HepG2 (cell line): ENCODE results near the gene ASXL1. TPM values are rescaled to one million over a fixed set of nuclear protein-coding genes. Genes with fewer than 3 reads are reported as not detected.

ENCODE experiments used
- AKNA ChIP-seq: sonication (generic); formaldehyde crosslinking; IDR thresholded peaks from 2 replicates; pipeline ENCODE4 v1.4.0; 2020; ENCODE audit warnings: missing genetic modification reagents, borderline replicate concordance
- EED ChIP-seq: sonication (generic); formaldehyde crosslinking; IDR thresholded peaks from 2 replicates; pipeline ENCODE4 v1.5.0; 2020; ENCODE audit warnings: mild to moderate bottlenecking, missing genetic modification reagents
- HINFP ChIP-seq: sonication (generic); formaldehyde crosslinking; IDR thresholded peaks from 2 replicates; pipeline ENCODE4 v1.4.0; 2020; ENCODE audit warnings: low read depth, mild to moderate bottlenecking, missing genetic modification reagents
- JUN ChIP-seq: sonication (generic); formaldehyde crosslinking; IDR thresholded peaks from 2 replicates; pipeline ENCODE4 v1.4.0; 2020; ENCODE audit warnings: mild to moderate bottlenecking, missing genetic modification reagents
- KDM5A ChIP-seq: fragments of 200-600 bp; sonication (generic); IDR thresholded peaks from 2 replicates; pipeline ENCODE4 v1.7.0; 2018; ENCODE audit warnings: antibody characterized with exemption, mild to moderate bottlenecking, low read length, borderline replicate concordance
- NFE2L2 ChIP-seq: fragments of 150-350 bp; IDR thresholded peaks from 2 replicates; pipeline ENCODE4 v1.6.1; 2014; ENCODE audit warnings: low read length
- PHF21A ChIP-seq: sonication (generic); formaldehyde crosslinking; IDR thresholded peaks from 2 replicates; pipeline ENCODE4 v1.5.0; 2020; ENCODE audit warnings: mild to moderate bottlenecking, missing genetic modification reagents
- SP140L ChIP-seq: sonication (generic); formaldehyde crosslinking; IDR thresholded peaks from 2 replicates; pipeline ENCODE4 v1.4.0; 2020; ENCODE audit warnings: missing genetic modification reagents, borderline replicate concordance
- ZNF230 ChIP-seq: sonication (generic); formaldehyde crosslinking; IDR thresholded peaks from 2 replicates; pipeline ENCODE4 v1.4.0; 2020; ENCODE audit warnings: mild to moderate bottlenecking, missing genetic modification reagents
- ZNF816 ChIP-seq: sonication (generic); formaldehyde crosslinking; IDR thresholded peaks from 2 replicates; pipeline ENCODE4 v1.8.0; 2022; ENCODE audit warnings: missing genetic modification reagents, mild to moderate bottlenecking, borderline replicate concordance
- polyA plus RNA-seq, 8 experiments: library from polyadenylated mRNA; depleted of rRNA in 3 of 8; stranded (reverse) in 7 of 8; unstranded in 1 of 8; fragments of >200 nt; fragmentation: Illumina TruSeq in 4 of 8; extraction: Trizol in 4 of 8; gene quantifications; 2 replicates each; pipeline versions ENCODE4 v1.2.1 to v1.2.3, GENCODE V29; 2011 to 2016; ENCODE audit warnings: low read depth in 4 of 8, missing spikeins in 1 of 8, mixed read lengths in 1 of 8; ENCODE audit not compliant: insufficient read depth in 1 of 8
- total RNA-seq, 5 experiments: library from RNA; depleted of rRNA; stranded (reverse); fragments of >200 nt; fragmentation: Illumina TruSeq; extraction: Trizol; gene quantifications; 2 replicates each; pipeline ENCODE4 v1.2.3, GENCODE V29; 2016; ENCODE audit warnings: low read depth in 1 of 5
- TF ChIP-seq, protein P1 (sequence below): sonication (generic); formaldehyde crosslinking; IDR thresholded peaks from 2 replicates; pipeline ENCODE4 v1.8.0; 2022; ENCODE audit warnings: missing genetic modification reagents, mild to moderate bottlenecking, moderate library complexity, borderline replicate concordance
- TF ChIP-seq, protein P2 (sequence below): sonication (generic); formaldehyde crosslinking; IDR thresholded peaks from 2 replicates; pipeline ENCODE4 v1.5.0; 2020; ENCODE audit warnings: missing genetic modification reagents
- TF ChIP-seq, protein P3 (sequence below), 2 experiments: fragments of 450-650 bp in 1 of 2; sonication (generic) in 1 of 2; formaldehyde crosslinking; IDR thresholded peaks; 2 replicates each; pipeline versions ENCODE4 v1.5.0 to v1.8.0; 2020 to 2022; ENCODE audit warnings: mild to moderate bottlenecking in 1 of 2, missing genetic modification reagents in 1 of 2

Gene ASXL1
- total and polyA plus RNA-seq, 2 of the 13 experiments (the other 11 are each of a cell fraction or from before 2014, with no cell fraction given), result 62.1 to 74.8 TPM

- TF ChIP-seq, protein P1, sequence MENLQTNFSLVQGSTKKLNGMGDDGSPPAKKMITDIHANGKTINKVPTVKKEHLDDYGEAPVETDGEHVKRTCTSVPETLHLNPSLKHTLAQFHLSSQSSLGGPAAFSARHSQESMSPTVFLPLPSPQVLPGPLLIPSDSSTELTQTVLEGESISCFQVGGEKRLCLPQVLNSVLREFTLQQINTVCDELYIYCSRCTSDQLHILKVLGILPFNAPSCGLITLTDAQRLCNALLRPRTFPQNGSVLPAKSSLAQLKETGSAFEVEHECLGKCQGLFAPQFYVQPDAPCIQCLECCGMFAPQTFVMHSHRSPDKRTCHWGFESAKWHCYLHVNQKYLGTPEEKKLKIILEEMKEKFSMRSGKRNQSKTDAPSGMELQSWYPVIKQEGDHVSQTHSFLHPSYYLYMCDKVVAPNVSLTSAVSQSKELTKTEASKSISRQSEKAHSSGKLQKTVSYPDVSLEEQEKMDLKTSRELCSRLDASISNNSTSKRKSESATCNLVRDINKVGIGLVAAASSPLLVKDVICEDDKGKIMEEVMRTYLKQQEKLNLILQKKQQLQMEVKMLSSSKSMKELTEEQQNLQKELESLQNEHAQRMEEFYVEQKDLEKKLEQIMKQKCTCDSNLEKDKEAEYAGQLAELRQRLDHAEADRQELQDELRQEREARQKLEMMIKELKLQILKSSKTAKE (CRISPR knock-in tag), result no peak
- no peak for TF ChIP-seq NFE2L2
- 0 out of 2 replicates have a peak, but pooled peaks have one; percentile 31 for TF ChIP-seq ZNF816 (CRISPR knock-in tag)
- 0 out of 2 replicates have a peak, but pooled peaks have one; percentile 8 for TF ChIP-seq HINFP (CRISPR knock-in tag)
- TF ChIP-seq, protein P2, sequence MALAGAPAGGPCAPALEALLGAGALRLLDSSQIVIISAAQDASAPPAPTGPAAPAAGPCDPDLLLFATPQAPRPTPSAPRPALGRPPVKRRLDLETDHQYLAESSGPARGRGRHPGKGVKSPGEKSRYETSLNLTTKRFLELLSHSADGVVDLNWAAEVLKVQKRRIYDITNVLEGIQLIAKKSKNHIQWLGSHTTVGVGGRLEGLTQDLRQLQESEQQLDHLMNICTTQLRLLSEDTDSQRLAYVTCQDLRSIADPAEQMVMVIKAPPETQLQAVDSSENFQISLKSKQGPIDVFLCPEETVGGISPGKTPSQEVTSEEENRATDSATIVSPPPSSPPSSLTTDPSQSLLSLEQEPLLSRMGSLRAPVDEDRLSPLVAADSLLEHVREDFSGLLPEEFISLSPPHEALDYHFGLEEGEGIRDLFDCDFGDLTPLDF (CRISPR knock-in tag), result no peak
- no peak for TF ChIP-seq EED
- no peak for TF ChIP-seq AKNA (CRISPR knock-in tag)
- TF ChIP-seq KDM5A, result no peak
- 0 out of 2 replicates have a peak, but pooled peaks have one; percentile 44 for TF ChIP-seq ZNF230
- peak; percentile 44; the same call in 1 of the 2 replicates for TF ChIP-seq JUN (CRISPR knock-in tag)
- TF ChIP-seq, protein P3, sequence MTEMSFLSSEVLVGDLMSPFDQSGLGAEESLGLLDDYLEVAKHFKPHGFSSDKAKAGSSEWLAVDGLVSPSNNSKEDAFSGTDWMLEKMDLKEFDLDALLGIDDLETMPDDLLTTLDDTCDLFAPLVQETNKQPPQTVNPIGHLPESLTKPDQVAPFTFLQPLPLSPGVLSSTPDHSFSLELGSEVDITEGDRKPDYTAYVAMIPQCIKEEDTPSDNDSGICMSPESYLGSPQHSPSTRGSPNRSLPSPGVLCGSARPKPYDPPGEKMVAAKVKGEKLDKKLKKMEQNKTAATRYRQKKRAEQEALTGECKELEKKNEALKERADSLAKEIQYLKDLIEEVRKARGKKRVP (CRISPR knock-in tag; IDR thresholded peaks at IDR 0.05), result no peak
- TF ChIP-seq PHF21A (CRISPR knock-in tag), result no peak; the same call in 1 of the 2 replicates
- no peak; the same call in 1 of the 2 replicates for TF ChIP-seq SP140L (CRISPR knock-in tag)
Measured at GRCh38 chr20:32355417-32355841, 2.7 kb upstream of the ASXL1 start (continued).
